Measurements from ENCODE around the gene NR1I2.

Gene NR1I2

GRCh38 chr3:119781330-119782198, at the start of gene NR1I2:
Gene NR1I2 (plus strand): TSS chr3:119782101.
- DNase-seq, result no peak

- DNase-seq, result no peak
These were observed 48.1 kb upstream of the NR1I2 start for GRCh38 chr3:119733812-119734211.

- no peak for DNase-seq
These were observed 43.2 kb upstream of the NR1I2 start for GRCh38 chr3:119738741-119739140.

- no peak for DNase-seq
These were observed 40.0 kb upstream of the NR1I2 start for GRCh38 chr3:119741657-119742590.

- no peak for DNase-seq
These were observed 38.0 kb upstream of the NR1I2 start for GRCh38 chr3:119743921-119744320.

GRCh38 chr3:119745942-119746341, 36.0 kb upstream of the NR1I2 start:
- no peak for DNase-seq

- DNase-seq, result no peak
These were observed 35.5 kb upstream of the NR1I2 start for GRCh38 chr3:119746423-119746822.

- DNase-seq, result no peak
These were observed 34.5 kb upstream of the NR1I2 start for GRCh38 chr3:119747357-119747756.

GRCh38 chr3:119748991-119749390, 32.9 kb upstream of the NR1I2 start:
- no peak for DNase-seq

- DNase-seq, result no peak
These were observed 30.5 kb upstream of the NR1I2 start for GRCh38 chr3:119751423-119751822.

GRCh38 chr3:119759962-119760361, 21.9 kb upstream of the NR1I2 start:
- no peak for DNase-seq

GRCh38 chr3:119762876-119763275, 19.0 kb upstream of the NR1I2 start:
- no peak for DNase-seq

GRCh38 chr3:119763466-119763865, 18.4 kb upstream of the NR1I2 start:
- no peak for DNase-seq

- no peak for DNase-seq
These were observed 16.7 kb upstream of the NR1I2 start for GRCh38 chr3:119765239-119765638.

GRCh38 chr3:119767936-119768601, 13.8 kb upstream of the NR1I2 start:
- DNase-seq, result no peak

GRCh38 chr3:119768668-119769393, 13.1 kb upstream of the NR1I2 start:
- no peak for DNase-seq

GRCh38 chr3:119769394-119770149, 12.3 kb upstream of the NR1I2 start:
- no peak for DNase-seq

- DNase-seq, result no peak
These were observed 7.5 kb upstream of the NR1I2 start for GRCh38 chr3:119774444-119774843.

GRCh38 chr3:119776304-119776703, 5.6 kb upstream of the NR1I2 start:
- DNase-seq, result no peak

- no peak for DNase-seq
These were observed 3.7 kb upstream of the NR1I2 start for GRCh38 chr3:119778176-119778575.

GRCh38 chr3:119778811-119779210, 3.1 kb upstream of the NR1I2 start:
- no peak for DNase-seq

Measured in activated CD4-positive, alpha-beta T cell treated with anti-CD3 and anti-CD28 coated beads, Interleukin-2, amount 50 U/mL, for 48 hours (primary cell).